PFSK-1 (cell line): ENCODE data around the gene DNASE1L2.

Source experiments
- POLR2AphosphoS5 ChIP-seq: IDR thresholded peaks from 2 replicates; pipeline ENCODE4 v1.6.1; 2012; ENCODE audit warnings: low read depth, mild to moderate bottlenecking, control low read depth, low read length, moderate library complexity
- TAF1 ChIP-seq: IDR thresholded peaks from 2 replicates; pipeline ENCODE4 v1.6.1; 2012; ENCODE audit warnings: low read length, control low read depth, borderline replicate concordance; ENCODE audit not compliant: insufficient read depth

DNA sequence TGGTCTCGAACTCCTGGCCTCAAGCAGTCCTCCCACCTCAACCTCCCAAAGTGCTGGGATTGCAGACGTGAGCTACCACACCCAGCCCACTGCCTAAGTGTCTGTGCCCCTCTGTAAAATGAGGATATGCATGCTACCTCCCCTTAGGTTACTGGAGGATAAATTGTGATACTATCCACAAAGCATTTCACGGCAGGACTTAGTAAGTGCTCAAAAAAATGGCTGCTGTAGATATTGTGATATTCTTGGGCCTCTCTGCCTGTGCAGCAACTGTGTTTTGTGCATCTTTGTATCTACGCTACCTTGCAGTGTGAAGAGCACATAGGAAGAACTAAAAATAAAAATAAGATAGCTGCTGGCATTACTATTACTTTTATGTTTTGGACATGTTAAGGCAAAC, 38.0 kb upstream of the DNASE1L2 start:
- TF ChIP-seq POLR2AphosphoS5, result no peak
- no peak for TF ChIP-seq TAF1
